ENCODE results near the gene MAP3K10.

DNA sequence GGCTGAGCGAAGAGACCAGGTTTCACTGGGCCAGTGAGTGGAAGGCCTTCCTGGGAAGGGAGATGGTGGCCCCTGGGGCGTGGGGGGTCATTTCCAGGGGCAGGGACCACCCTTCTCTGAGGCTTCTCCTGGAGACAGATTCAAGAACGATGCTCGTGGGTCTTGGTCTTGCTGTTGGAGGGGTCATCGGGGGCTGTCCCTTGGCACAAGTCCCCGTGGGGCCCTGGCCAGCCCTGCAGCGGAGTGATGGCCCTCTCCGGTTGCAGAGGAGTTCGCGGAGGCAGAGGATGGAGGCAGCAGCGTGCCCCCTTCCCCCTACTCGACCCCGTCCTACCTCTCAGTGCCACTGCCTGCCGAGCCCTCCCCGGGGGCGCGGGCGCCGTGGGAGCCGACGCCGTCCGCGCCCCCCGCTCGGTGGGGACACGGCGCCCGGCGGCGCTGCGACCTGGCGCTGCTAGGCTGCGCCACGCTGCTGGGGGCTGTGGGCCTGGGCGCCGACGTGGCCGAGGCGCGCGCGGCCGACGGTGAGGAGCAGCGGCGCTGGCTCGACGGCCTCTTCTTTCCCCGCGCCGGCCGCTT lies 22.1 kb downstream of the MAP3K10 start:
- TF ChIP-seq, protein P1, sequence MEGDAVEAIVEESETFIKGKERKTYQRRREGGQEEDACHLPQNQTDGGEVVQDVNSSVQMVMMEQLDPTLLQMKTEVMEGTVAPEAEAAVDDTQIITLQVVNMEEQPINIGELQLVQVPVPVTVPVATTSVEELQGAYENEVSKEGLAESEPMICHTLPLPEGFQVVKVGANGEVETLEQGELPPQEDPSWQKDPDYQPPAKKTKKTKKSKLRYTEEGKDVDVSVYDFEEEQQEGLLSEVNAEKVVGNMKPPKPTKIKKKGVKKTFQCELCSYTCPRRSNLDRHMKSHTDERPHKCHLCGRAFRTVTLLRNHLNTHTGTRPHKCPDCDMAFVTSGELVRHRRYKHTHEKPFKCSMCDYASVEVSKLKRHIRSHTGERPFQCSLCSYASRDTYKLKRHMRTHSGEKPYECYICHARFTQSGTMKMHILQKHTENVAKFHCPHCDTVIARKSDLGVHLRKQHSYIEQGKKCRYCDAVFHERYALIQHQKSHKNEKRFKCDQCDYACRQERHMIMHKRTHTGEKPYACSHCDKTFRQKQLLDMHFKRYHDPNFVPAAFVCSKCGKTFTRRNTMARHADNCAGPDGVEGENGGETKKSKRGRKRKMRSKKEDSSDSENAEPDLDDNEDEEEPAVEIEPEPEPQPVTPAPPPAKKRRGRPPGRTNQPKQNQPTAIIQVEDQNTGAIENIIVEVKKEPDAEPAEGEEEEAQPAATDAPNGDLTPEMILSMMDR (conservative IDR thresholded peaks at IDR 0.05; ENCODE audit: low read depth, low read length): no peak
- TF ChIP-seq EZH2phosphoT487 (IDR thresholded peaks at IDR 0.05; ENCODE audit: borderline replicate concordance, low read length) (no peak), EZH2 (IDR thresholded peaks at IDR 0.05; ENCODE audit: low read length, unreplicated experiment) (no peak)
